Panc1 (cell line): ENCODE data around the gene TOP2A. TPM values are rescaled to one million over a fixed set of nuclear protein-coding genes. Genes with fewer than 3 reads are reported as not detected.
"Not testable (repeated sequence)": the region's sequence is repeated elsewhere in the genome, so short reads cannot be mapped to it uniquely, and the experiment has no call there.

Source experiments
- ATAC-seq: fragments of 200-7000 bp; cut with Tn5 transposase; 2 replicates; pipeline ENCODE4 v1.9.1; 2020; ENCODE audit warnings: mild to moderate bottlenecking, moderate library complexity
- BruUV-seq: library from RNA; stranded (reverse); fragments of 400-500 nt; replicated peaks from 2 replicates; lab custom pipeline; 2021; lab: Mats Ljungman, UMichigan
- CTCF ChIA-PET: fragments of 300-600 bp; sonication (Branson Sonifier 250); formaldehyde crosslinking; loops from one replicate; lab custom pipeline; 2022; ENCODE audit warnings: antibody characterized with exemption; lab: Charles Lee
- POLR2A ChIA-PET: fragments of 300-600 bp; sonication (Branson Sonifier 250); formaldehyde crosslinking; loops from one replicate; lab custom pipeline; 2022; ENCODE audit warnings: antibody characterized with exemption; lab: Charles Lee
- DNase-seq: peaks from one replicate; pipeline ENCODE4 v3.0.0-alpha.2; 2010; ENCODE audit warnings: low read depth, low spot score
- H3K27ac ChIP-seq: 2 replicates; pipeline ENCODE4 v1.5.1; 2011; ENCODE audit warnings: mild to moderate bottlenecking, low read length, inconsistent platforms
- H3K27me3 ChIP-seq: fragments of 200-500 bp; sonication (Bioruptor generic); 2 replicates; pipeline ENCODE4 v1.6.0; 2014; ENCODE audit warnings: low read length, inconsistent platforms; ENCODE audit not compliant: control insufficient read depth, insufficient read depth
- H3K36me3 ChIP-seq: fragments of 200-500 bp; sonication (Bioruptor generic); 2 replicates; pipeline ENCODE4 v1.5.1; 2014; ENCODE audit warnings: inconsistent platforms, mild to moderate bottlenecking, low read length, moderate library complexity; ENCODE audit not compliant: control insufficient read depth, insufficient read depth
- H3K4me1 ChIP-seq: 2 replicates; pipeline ENCODE4 v1.5.1; 2011; ENCODE audit warnings: inconsistent platforms, mild to moderate bottlenecking, low read length, moderate library complexity; ENCODE audit not compliant: control insufficient read depth, insufficient read depth
- H3K4me3 ChIP-seq, 2 experiments: 2 replicates each; pipeline ENCODE4 v1.5.1; 2011 to 2012; ENCODE audit warnings: low read depth in 2 of 2, low read length in 2 of 2, mild to moderate bottlenecking in 2 of 2, inconsistent platforms in 1 of 2, moderate library complexity in 1 of 2
- H3K9me3 ChIP-seq: fragments of 200-500 bp; sonication (Bioruptor generic); 2 replicates; pipeline ENCODE4 v1.5.1; 2014; ENCODE audit warnings: low read depth, mild to moderate bottlenecking, inconsistent platforms, low read length, moderate library complexity; ENCODE audit not compliant: control insufficient read depth, insufficient read depth
- CTCF ChIP-seq: fragments of 450-650 bp; IDR thresholded peaks from 2 replicates; pipeline ENCODE4 v1.5.1; 2017; ENCODE audit warnings: mild to moderate bottlenecking
- POLR2AphosphoS5 ChIP-seq: IDR thresholded peaks from 2 replicates; pipeline ENCODE4 v1.6.1; 2012; ENCODE audit warnings: mild to moderate bottlenecking, low read depth, low read length, moderate library complexity
- REST ChIP-seq, 2 experiments: IDR thresholded peaks; 2 replicates each; pipeline ENCODE4 v1.6.1; 2011 to 2012; ENCODE audit warnings: low read depth in 2 of 2, control low read depth in 1 of 2, low read length in 1 of 2, mild to moderate bottlenecking in 1 of 2, moderate library complexity in 1 of 2; ENCODE audit not compliant: insufficient read depth in 1 of 2
- SIN3A ChIP-seq: IDR thresholded peaks from 2 replicates; pipeline ENCODE4 v1.6.1; 2012; ENCODE audit warnings: low read depth, mild to moderate bottlenecking, low read length, moderate library complexity, borderline replicate concordance; ENCODE audit not compliant: insufficient read depth
- TCF7L2 ChIP-seq: IDR thresholded peaks from 2 replicates; pipeline ENCODE4 v1.6.1; 2011; ENCODE audit warnings: mild to moderate bottlenecking, low read depth, low read length, inconsistent platforms
- in situ Hi-C: cut with HindIII; loops from 2 replicates; pipeline ENCODE4 v1.10.0; 2016; ENCODE audit warnings: low sequenced_read_pairs, low pct_unique_long_range_greater_than_20kb
- intact Hi-C: fragments of 100-400 bp; cut with micrococcal nuclease; formaldehyde crosslinking; loops from one replicate; pipeline ENCODE4 v1.10.0; 2022; ENCODE audit not compliant: unreplicated experiment
- total RNA-seq: library from RNA; stranded (reverse); gene quantifications from one replicate; pipeline ENCODE4 v1.2.1, GENCODE V29; 2021; ENCODE audit not compliant: unreplicated experiment

Gene TOP2A
- total RNA-seq, 1 experiment from 2014 or later, result 230 TPM

- CTCF ChIA-PET, H3K27ac ChIP-seq, intact Hi-C loops, H3K9me3 ChIP-seq, in situ Hi-C loops, H3K27me3 ChIP-seq, ATAC-seq, H3K4me1 ChIP-seq, H3K4me3 ChIP-seq, DNase-seq, H3K36me3 ChIP-seq, BruUV-seq: not testable (repeated sequence)
- POLR2A ChIA-PET, result interaction anchor here (0.5 kb wide), 1 partner anchor 76 kb away, joined by 6 read pairs; no protein-coding TSS in a partner anchor
Observed at GRCh38 chr17:40375786-40376185, 41.9 kb downstream of the TOP2A start.

- no peak for DNase-seq
- H3K4me1 ChIP-seq, result no peaks in the 10 kb centered on the region
- intact Hi-C loops (no loop called here), in situ Hi-C loops (no loop called here)
- no peaks in the 10 kb centered on the region for H3K27me3 ChIP-seq
- no peak overlapping the region for H3K27ac ChIP-seq
- no TSS peak for BruUV-seq
- H3K36me3 ChIP-seq, result no peaks in the 10 kb centered on the region
- CTCF ChIA-PET, result interaction anchor here (0.6 kb wide), 1 partner anchor 171 kb away, joined by 3 read pairs; no protein-coding TSS in a partner anchor
- TF ChIP-seq REST (IDR thresholded peaks at IDR 0.05; ENCODE audit: insufficient read depth in 1 of 2, low read depth in 2 of 2, low read length in 1 of 2), result no peak
- no peak for TF ChIP-seq SIN3A
- TF ChIP-seq TCF7L2, result no peak
- TF ChIP-seq POLR2AphosphoS5, result no peak
- no peak for TF ChIP-seq CTCF
- no peak for ATAC-seq
- no peak overlapping the region for H3K4me3 ChIP-seq
- POLR2A ChIA-PET, result interaction anchor here (0.5 to 0.6 kb wide), 2 partner anchors 76 to 444 kb away, joined by 3 to 6 read pairs; no protein-coding TSS in a partner anchor
- H3K9me3 ChIP-seq, result no peaks in the 10 kb centered on the region
Observed at GRCh38 chr17:40374821-40375498, 42.7 kb downstream of the TOP2A start.

GRCh38 chr17:40373999-40374398 is 43.7 kb downstream of the TOP2A start:
- Histone ChIP-seq H3K36me3 (no peaks in the 10 kb centered on the region), H3K4me1 (no peaks in the 10 kb centered on the region), H3K4me3 (no peak overlapping the region), H3K9me3 (no peaks in the 10 kb centered on the region), H3K27me3 (no peaks in the 10 kb centered on the region), H3K27ac (no peak overlapping the region)
- DNase-seq (no peak), ATAC-seq (no peak)
- TF ChIP-seq REST (IDR thresholded peaks at IDR 0.05; ENCODE audit: insufficient read depth in 1 of 2, low read depth in 2 of 2, low read length in 1 of 2), result no peak
- no peak for TF ChIP-seq POLR2AphosphoS5
- no peak for TF ChIP-seq TCF7L2
- no peak for TF ChIP-seq CTCF
- no peak for TF ChIP-seq SIN3A
- CTCF ChIA-PET, result no interaction called here
- BruUV-seq, result no TSS peak
- in situ Hi-C loops, result no loop called here
- POLR2A ChIA-PET, result no interaction called here
- intact Hi-C loops, result no loop called here
